KMS-11 (cell line): ENCODE measurements around the gene HPSE2.
"Not testable (repeated sequence)": the region's sequence is repeated elsewhere in the genome, so short reads cannot be mapped to it uniquely, and the experiment has no call there.

Experiments used
- H2AFZ ChIP-seq: fragments of 200-600 bp; sonication (generic); 2 replicates; pipeline ENCODE4 v1.6.1; 2016; ENCODE audit warnings: antibody characterized with exemption, mixed run types, low read depth
- H3K27ac ChIP-seq: fragments of 200-600 bp; sonication (generic); 2 replicates; pipeline ENCODE4 v1.6.1; 2016; ENCODE audit warnings: mild to moderate bottlenecking, mixed run types
- H3K27me3 ChIP-seq: fragments of 200-600 bp; sonication (generic); 2 replicates; pipeline ENCODE4 v1.6.1; 2017; ENCODE audit warnings: mild to moderate bottlenecking, low read depth, mixed run types, moderate library complexity; ENCODE audit not compliant: insufficient read depth
- H3K36me3 ChIP-seq: fragments of 200-600 bp; sonication (generic); 2 replicates; pipeline ENCODE4 v1.6.1; 2017; ENCODE audit warnings: mild to moderate bottlenecking, mixed run types; ENCODE audit not compliant: insufficient read depth
- H3K4me1 ChIP-seq: fragments of 200-600 bp; sonication (generic); 2 replicates; pipeline ENCODE4 v1.6.1; 2016; ENCODE audit warnings: mild to moderate bottlenecking, low read depth, mixed run types; ENCODE audit not compliant: poor library complexity, severe bottlenecking
- H3K4me2 ChIP-seq: fragments of 200-600 bp; sonication (generic); 2 replicates; pipeline ENCODE4 v1.7.0; 2016; ENCODE audit warnings: mild to moderate bottlenecking, mixed run types
- H3K4me3 ChIP-seq: fragments of 200-600 bp; sonication (generic); IDR thresholded peaks from 2 replicates; pipeline ENCODE4 v1.6.1; 2017; ENCODE audit warnings: low read depth, low read length, mixed read lengths; ENCODE audit not compliant: insufficient read depth
- H3K79me2 ChIP-seq: fragments of 200-600 bp; sonication (generic); 2 replicates; pipeline ENCODE4 v1.6.1; 2016; ENCODE audit warnings: low read depth, mixed run types; ENCODE audit not compliant: insufficient read depth
- H3K9ac ChIP-seq: fragments of 200-600 bp; sonication (generic); 2 replicates; pipeline ENCODE4 v1.6.1; 2016; ENCODE audit warnings: mild to moderate bottlenecking, mixed run types
- H4K20me1 ChIP-seq: fragments of 200-600 bp; sonication (generic); 2 replicates; pipeline ENCODE4 v1.6.1; 2016; ENCODE audit warnings: mild to moderate bottlenecking, mixed run types; ENCODE audit not compliant: insufficient read depth
- TF ChIP-seq, protein P1 (sequence below): fragments of 200-600 bp; sonication (generic); conservative IDR thresholded peaks from 2 replicates; pipeline ENCODE4 v1.6.1; 2017; ENCODE audit warnings: low read depth, mild to moderate bottlenecking, antibody characterized with exemption, low read length, moderate library complexity, mixed read lengths

HPSE2 gene

DNA sequence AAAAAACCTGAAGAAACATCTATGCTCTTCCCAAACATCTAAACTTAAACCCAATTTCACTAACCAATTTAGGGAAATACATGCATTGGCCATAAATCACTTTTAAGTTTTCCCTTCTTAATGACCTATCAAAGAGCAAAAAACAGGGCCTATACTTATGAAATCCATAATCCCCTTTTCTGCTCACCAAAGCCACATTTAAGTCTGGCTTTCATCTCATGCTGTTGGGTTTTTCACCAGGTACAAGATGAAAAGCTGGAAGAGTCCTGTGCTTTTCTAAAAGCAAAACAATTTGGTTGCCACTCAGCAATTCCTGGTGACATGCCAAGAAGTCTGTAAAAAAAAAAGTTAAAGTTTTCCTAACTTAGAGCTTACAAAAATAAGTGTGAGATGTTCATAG lies 92.6 kb downstream of the HPSE2 start:
- Histone ChIP-seq H3K27me3 (no peaks in the 10 kb centered on the region), H3K36me3 (no peaks in the 10 kb centered on the region), H3K4me3 (no peak overlapping the region), H2AFZ (no peak overlapping the region), H3K4me1 (no peaks in the 10 kb centered on the region), H3K79me2 (no peaks in the 10 kb centered on the region), H4K20me1 (no peaks in the 10 kb centered on the region), H3K9ac (no peak overlapping the region), H3K4me2 (no peak overlapping the region), H3K27ac (no peak overlapping the region)
- TF ChIP-seq, protein P1, sequence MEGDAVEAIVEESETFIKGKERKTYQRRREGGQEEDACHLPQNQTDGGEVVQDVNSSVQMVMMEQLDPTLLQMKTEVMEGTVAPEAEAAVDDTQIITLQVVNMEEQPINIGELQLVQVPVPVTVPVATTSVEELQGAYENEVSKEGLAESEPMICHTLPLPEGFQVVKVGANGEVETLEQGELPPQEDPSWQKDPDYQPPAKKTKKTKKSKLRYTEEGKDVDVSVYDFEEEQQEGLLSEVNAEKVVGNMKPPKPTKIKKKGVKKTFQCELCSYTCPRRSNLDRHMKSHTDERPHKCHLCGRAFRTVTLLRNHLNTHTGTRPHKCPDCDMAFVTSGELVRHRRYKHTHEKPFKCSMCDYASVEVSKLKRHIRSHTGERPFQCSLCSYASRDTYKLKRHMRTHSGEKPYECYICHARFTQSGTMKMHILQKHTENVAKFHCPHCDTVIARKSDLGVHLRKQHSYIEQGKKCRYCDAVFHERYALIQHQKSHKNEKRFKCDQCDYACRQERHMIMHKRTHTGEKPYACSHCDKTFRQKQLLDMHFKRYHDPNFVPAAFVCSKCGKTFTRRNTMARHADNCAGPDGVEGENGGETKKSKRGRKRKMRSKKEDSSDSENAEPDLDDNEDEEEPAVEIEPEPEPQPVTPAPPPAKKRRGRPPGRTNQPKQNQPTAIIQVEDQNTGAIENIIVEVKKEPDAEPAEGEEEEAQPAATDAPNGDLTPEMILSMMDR, result no peak

DNA sequence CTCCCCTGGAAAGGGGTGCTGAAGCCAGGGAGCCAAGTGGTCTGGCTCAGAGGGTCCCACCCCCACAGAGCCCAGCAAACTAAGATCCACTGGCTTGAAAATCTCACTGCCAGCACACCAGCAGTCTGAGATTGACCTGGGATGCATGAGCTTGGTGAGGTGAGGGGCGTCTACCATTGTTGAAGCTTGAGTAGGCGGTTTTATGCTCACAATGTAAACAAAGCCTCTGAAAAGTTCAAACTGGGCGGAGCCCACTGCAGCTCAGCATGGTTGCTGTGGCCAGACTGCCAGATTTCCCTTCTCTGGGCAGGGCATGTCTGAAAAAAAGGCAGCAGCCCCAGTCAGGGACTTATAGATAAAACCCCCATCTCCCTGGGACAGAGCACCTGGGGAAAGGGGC lies 102.8 kb downstream of the HPSE2 start:
- not testable (repeated sequence) for H3K9ac ChIP-seq, H4K20me1 ChIP-seq, H3K27ac ChIP-seq, H3K4me1 ChIP-seq, H3K4me2 ChIP-seq, H3K27me3 ChIP-seq, H3K4me3 ChIP-seq, H3K79me2 ChIP-seq, H3K36me3 ChIP-seq, H2AFZ ChIP-seq

DNA sequence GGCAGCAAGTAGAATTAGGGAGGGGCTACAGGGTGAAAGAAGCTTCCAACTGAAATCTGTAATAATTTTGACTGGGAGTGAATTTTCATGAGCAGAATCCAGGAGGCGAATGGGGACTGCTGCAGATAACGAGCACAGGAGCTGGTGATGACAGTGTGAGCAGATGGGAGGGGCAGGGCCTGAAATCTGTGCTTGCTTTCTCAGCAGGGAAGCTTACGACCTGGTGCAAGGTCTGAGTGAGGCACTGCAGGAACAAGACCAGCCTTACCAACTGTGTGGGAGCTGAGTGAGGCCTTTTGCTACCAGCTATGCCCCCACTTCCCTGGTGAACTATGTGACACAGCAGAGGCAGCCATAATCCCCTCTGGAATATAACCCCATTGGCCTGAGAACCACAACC lies 109.8 kb downstream of the HPSE2 start:
- Histone ChIP-seq H3K27me3 (no peaks in the 10 kb centered on the region), H2AFZ (no peak overlapping the region), H3K27ac (no peak overlapping the region), H3K9ac (no peak overlapping the region), H3K4me2 (no peak overlapping the region), H3K4me3 (no peak overlapping the region), H4K20me1 (no peaks in the 10 kb centered on the region), H3K4me1 (no peaks in the 10 kb centered on the region), H3K36me3 (no peaks in the 10 kb centered on the region), H3K79me2 (no peaks in the 10 kb centered on the region)
- TF ChIP-seq, protein P1, result no peak

DNA sequence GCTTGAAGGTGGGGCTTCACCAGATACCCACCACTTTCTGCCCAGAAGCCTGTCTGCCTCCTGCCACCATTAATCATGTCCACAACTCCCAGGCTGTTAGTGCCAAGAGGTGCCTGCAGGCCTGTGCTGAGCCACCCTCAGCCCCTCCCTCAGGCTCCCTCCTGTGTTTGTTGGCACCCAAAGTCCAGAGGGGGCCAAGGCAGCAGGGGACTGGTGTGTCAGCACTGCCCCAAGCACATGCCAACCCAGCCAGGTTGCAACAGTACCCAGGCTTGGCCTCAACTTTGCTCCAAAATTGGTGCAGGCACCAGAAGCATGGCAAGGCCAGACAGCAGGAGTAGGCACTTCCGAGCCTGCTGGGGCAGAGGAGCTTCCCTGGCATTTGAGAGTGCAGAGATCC lies 111.3 kb downstream of the HPSE2 start:
- Histone ChIP-seq H3K79me2 (no peaks in the 10 kb centered on the region), H3K9ac (no peak overlapping the region), H3K36me3 (no peaks in the 10 kb centered on the region), H3K27ac (no peak overlapping the region), H3K4me1 (no peaks in the 10 kb centered on the region), H2AFZ (no peak overlapping the region), H4K20me1 (no peaks in the 10 kb centered on the region), H3K4me2 (no peak overlapping the region), H3K27me3 (no peaks in the 10 kb centered on the region), H3K4me3 (no peak overlapping the region)
- TF ChIP-seq, protein P1, result no peak

DNA sequence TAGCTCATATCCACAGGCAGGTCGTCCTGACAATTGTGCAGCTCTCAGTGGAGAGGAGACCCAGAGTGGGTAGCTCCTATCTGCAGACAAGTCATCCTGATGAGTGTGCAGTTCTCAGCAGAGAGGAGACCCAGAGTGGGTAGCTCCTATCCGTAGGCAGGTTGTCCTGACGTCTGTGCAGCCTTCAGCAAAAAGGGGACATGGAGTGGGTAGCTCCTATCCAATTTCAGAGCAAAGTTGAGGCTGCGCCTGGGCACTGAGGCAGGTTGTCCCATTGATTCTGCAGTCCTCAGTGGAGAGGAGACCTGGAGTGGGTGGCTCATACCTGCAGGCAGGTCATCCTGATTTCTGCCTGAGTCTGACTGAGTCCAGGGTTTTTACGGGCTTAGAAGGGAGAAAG lies 111.8 kb downstream of the HPSE2 start:
- TF ChIP-seq, protein P1, result no peak
- Histone ChIP-seq H3K4me1 (no peaks in the 10 kb centered on the region), H3K27ac (no peak overlapping the region), H3K4me2 (no peak overlapping the region), H2AFZ (no peak overlapping the region), H3K27me3 (no peaks in the 10 kb centered on the region), H3K9ac (no peak overlapping the region), H3K79me2 (no peaks in the 10 kb centered on the region), H4K20me1 (no peaks in the 10 kb centered on the region), H3K4me3 (no peak overlapping the region), H3K36me3 (no peaks in the 10 kb centered on the region)
